AG08395 (cell line): ENCODE results near the gene GMDS.
"Not testable (repeated sequence)": the region's sequence is repeated elsewhere in the genome, so short reads cannot be mapped to it uniquely, and the experiment has no call there.

Experiments used
- DNase-seq: peaks from one replicate; pipeline ENCODE4 v3.0.0; 2012; ENCODE audit warnings: mixed read lengths, low spot score

GMDS gene

GRCh38 chr6:1708820-1709219 lies 536.6 kb downstream of the GMDS start:
- DNase-seq, result no peak

DNA sequence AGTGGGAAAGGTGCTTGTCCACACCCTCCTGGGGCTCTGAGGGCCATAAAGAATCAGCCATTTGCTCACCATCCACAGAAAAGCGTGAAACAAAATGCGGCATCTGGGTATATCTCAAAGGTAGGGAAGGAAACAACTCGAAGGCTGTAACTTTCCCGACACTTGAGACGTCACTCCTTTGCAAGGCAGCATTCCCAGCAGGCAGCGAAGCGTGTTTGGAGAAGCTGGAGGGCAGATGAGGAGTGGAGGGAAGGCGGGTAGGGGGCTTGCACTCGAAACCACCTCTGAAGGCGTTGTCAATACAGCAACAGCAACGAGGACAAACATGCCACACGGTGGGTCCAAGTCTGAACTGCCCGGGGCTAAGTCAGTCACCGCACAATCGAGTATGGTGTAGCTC lies 537.3 kb downstream of the GMDS start:
- no peak for DNase-seq

DNA sequence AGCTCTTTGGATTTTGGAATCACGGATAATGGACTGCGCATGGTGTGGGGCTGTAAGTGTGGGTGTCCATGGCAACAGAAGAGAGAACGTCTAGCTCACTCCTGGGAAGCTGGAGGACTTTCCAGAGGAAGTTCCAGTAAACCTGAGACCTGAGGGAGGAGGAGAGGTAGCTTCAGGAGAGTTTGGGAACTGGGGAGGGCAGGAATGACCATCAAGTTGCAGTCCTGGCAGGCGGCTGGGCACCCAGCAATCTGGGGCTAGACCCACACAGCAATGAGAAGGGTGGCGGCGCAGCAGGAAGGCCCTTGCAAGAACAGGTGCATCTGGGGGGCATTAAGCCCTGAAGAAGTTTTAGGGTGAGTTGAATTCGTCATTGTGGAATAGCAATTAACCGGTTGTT lies 539.8 kb downstream of the GMDS start:
- no peak for DNase-seq

GRCh38 chr6:1705183-1705582 lies 540.2 kb downstream of the GMDS start:
- DNase-seq, result no peak

- no peak for DNase-seq
Observed at GRCh38 chr6:1704711-1705110, 540.7 kb downstream of the GMDS start.

DNA sequence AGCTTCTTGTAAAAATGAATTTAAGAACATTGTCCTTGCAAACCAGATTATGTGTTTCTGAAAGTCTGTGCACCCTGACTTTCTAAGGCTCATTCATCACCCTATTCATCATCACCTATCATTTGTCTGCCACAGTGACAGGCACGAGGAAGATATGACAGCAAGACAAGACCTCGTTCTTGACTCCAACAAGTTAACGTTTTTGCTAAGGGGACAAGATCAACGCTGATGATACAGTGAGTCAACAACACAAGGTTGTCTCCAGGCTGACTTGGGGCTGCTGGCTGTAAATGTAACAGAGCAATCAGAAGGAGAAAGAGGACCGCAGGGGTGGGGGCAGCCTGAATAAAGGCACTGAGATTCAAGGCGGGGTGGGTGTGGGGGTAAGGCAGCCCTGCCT lies 541.5 kb downstream of the GMDS start:
- no peak for DNase-seq

DNA sequence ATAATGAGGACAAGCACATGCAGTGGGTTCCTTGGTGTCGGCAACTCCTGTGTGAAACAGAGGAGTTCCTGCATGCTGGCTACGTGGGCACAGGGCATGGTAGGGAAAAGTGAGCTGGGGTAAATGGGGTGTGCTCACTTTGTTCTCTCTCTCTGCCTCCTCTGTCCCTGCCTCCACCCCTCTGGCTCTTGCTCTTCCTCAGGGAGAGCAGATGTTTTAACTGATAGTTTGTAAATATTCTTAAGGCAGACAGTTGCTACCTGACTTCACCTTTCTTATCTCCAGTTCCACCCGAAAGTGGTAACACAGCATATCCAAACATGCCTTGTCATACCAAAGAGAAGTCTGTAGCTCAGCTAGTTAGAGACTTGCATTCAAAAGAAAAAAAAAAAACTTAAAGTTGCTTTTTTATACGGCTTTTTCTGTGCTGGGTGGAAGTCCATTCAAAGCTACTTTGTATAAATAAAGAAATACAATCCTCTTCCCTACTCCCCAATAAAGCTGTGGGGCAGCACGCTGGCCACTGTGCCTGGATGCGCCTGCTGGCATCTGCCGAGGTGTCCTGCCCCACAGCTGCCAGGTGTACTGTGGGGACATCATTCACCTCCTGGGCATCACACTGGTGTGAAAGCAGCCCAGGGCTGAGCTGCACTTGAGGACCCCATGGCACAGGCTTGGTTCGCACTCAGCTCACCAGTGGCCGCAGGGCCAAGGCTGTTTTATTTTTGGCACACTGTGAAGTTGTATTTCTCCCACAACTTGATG lies 542.1 kb downstream of the GMDS start:
- DNase-seq, result no peak

- no peak for DNase-seq
Observed at GRCh38 chr6:1702580-1703051, 542.8 kb downstream of the GMDS start.

DNA sequence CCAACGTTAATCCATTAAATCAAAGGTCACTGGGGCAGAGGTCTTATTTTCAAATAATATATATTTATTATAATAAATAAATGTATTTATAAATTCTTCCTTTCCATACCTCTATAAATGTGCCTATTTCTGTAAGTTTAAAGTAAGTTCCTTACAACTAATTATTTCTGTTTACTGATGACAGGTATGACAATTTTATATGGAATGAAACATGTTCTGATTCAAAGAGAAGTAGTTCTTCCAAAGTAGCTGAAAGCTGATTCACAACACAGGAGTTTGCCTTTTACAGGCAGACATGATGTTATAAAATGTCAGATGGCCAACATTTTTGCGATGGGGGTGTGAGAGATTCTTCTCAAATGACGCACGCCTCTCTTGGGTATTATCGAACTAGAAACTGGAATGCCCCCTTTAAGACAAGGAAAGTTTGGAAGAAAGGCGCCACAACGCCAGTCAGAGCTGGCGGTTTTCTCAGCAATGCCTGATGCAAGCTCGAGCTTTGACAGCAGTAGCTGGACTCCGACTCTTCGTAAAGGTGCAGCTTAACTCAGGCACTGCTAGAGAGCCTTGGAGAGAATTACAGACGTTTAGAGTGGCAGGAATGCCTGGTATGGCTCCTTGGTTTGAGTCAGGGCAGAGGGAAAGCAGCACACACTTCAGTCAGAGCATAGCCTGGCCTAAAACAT lies 543.6 kb downstream of the GMDS start:
- peak; percentile 86 for DNase-seq

GRCh38 chr6:1700278-1700967 lies 545.0 kb downstream of the GMDS start:
- no peak for DNase-seq

GRCh38 chr6:1698527-1698926 lies 546.9 kb downstream of the GMDS start:
- no peak for DNase-seq

- DNase-seq, result no peak
Observed at GRCh38 chr6:1697688-1698351, 547.6 kb downstream of the GMDS start.

GRCh38 chr6:1696463-1696850 lies 548.9 kb downstream of the GMDS start:
- no peak for DNase-seq

GRCh38 chr6:1695546-1696462 lies 549.6 kb downstream of the GMDS start:
- peak; percentile 29 for DNase-seq

GRCh38 chr6:1691828-1692227 lies 553.6 kb downstream of the GMDS start:
- not testable (repeated sequence) for DNase-seq

- DNase-seq, result not testable (repeated sequence)
Observed at GRCh38 chr6:1690656-1691055, 554.7 kb downstream of the GMDS start.

DNA sequence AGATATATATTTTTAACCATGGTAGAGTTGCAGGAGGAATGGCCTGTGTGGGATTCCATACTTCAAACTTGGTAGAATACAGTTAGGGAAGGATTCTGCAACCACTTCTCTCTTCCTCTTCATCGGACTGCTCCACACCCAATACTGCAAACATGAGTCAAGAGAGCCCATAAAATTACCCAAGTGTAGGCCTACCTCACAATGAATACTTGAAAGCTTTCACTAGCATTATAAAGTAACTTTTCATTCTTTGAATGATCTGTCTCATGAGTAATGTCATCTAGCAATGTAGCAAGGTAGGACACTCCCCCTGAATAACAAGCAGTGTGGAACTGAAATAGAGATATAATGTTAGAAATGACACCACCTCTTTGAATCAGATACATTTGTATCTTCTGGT lies 556.3 kb downstream of the GMDS start:
- DNase-seq, result no peak

DNA sequence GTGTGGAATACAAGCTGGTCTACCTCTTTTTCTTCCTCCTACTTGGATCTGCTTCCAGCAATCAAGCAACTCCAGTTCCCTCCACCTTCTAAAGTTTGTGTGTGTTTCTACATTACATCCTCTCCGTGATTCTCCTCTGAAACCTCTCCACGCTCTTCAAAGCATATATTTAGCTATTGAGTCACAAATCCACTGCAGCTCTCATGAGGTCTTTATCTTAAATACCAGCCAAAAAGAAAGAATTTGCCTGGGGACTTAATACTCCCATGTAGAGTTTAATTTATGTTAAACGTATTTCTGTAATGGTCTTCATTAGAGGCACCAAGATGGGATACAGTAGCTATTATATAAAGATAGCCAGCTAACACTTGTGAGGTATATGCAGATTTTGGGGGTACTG lies 557.0 kb downstream of the GMDS start:
- no peak for DNase-seq

- DNase-seq, result no peak
Observed at GRCh38 chr6:1687402-1687801, 558.0 kb downstream of the GMDS start.

- peak; percentile 86 for DNase-seq
Observed at GRCh38 chr6:1686117-1687098, 559.0 kb downstream of the GMDS start.
